ENCODE data around the gene WDR54.

WDR54 gene

GRCh38 chr2:74387346-74387745 is 34.2 kb upstream of the WDR54 start:
- H3K4me3 ChIP-seq (ENCODE audit: control insufficient read depth, low read depth, low read length) = no peak overlapping the region
- no peak for TF ChIP-seq CTCF (conservative IDR thresholded peaks at IDR 0.05; ENCODE audit: control insufficient read depth, insufficient read depth, low read depth, low read length)
- DNase-seq (ENCODE audit: low read depth) = peak; percentile 62

GRCh38 chr2:74390606-74391005 is 30.9 kb upstream of the WDR54 start:
- H3K4me3 ChIP-seq (ENCODE audit: control insufficient read depth, low read depth, low read length) = peak overlapping the region; percentile 94
- no peak for TF ChIP-seq CTCF (conservative IDR thresholded peaks at IDR 0.05; ENCODE audit: control insufficient read depth, insufficient read depth, low read depth, low read length)
- DNase-seq (ENCODE audit: low read depth) = no peak

GRCh38 chr2:74391209-74391579 is 30.3 kb upstream of the WDR54 start:
- H3K4me3 ChIP-seq (ENCODE audit: control insufficient read depth, low read depth, low read length) = peak overlapping the region; percentile 94
- no peak for DNase-seq (ENCODE audit: low read depth)
- no peak for TF ChIP-seq CTCF (conservative IDR thresholded peaks at IDR 0.05; ENCODE audit: control insufficient read depth, insufficient read depth, low read depth, low read length)

GRCh38 chr2:74391580-74392448 is 29.7 kb upstream of the WDR54 start:
- DNase-seq (ENCODE audit: low read depth) = peak; percentile 89
- TF ChIP-seq CTCF (conservative IDR thresholded peaks at IDR 0.05; ENCODE audit: control insufficient read depth, insufficient read depth, low read depth, low read length) = peak; percentile 97
- H3K4me3 ChIP-seq (ENCODE audit: control insufficient read depth, low read depth, low read length) = peak overlapping the region; percentile 94

GRCh38 chr2:74392449-74392743 is 29.1 kb upstream of the WDR54 start:
- H3K4me3 ChIP-seq (ENCODE audit: control insufficient read depth, low read depth, low read length) = peak overlapping the region; percentile 94
- no peak for DNase-seq (ENCODE audit: low read depth)
- no peak for TF ChIP-seq CTCF (conservative IDR thresholded peaks at IDR 0.05; ENCODE audit: control insufficient read depth, insufficient read depth, low read depth, low read length)

- H3K4me3 ChIP-seq (ENCODE audit: control insufficient read depth, low read depth, low read length) = no peak overlapping the region
- DNase-seq (ENCODE audit: low read depth) = no peak
- no peak for TF ChIP-seq CTCF (conservative IDR thresholded peaks at IDR 0.05; ENCODE audit: control insufficient read depth, insufficient read depth, low read depth, low read length)
Observed at GRCh38 chr2:74393525-74393924, 28.0 kb upstream of the WDR54 start.
